OCI-LY3 (cell line): ENCODE measurements around the gene CARD9.

Source experiments
- CTCF ChIP-seq: fragments of 200-600, 300-600 bp; sonication (generic); IDR thresholded peaks from 2 replicates; pipeline ENCODE4 v1.5.1; 2014; ENCODE audit warnings: antibody characterized with exemption, low read length, low read depth
- EZH2phosphoT487 ChIP-seq: fragments of 200-600 bp; shearing (Covaris generic); IDR thresholded peaks from 2 replicates; pipeline ENCODE4 v1.6.1; 2018; ENCODE audit warnings: antibody characterized with exemption, mixed run types, low read depth

GRCh38 chr9:136337416-136338395 is 35.8 kb downstream of the CARD9 start:
- no peak for TF ChIP-seq CTCF
- TF ChIP-seq EZH2phosphoT487, result no peak
